Tibial nerve (tissue), 4 donors: ENCODE measurements around the gene AFG1L.

Experiments used
- CTCF ChIP-seq, 5 experiments: fragments of 200-600 bp in 3 of 5; fragments of 450-650 bp in 2 of 5; sonication (generic) in 3 of 5; IDR thresholded peaks; one replicate each; pipeline ENCODE4 v1.5.1; 2016 to 2019; ENCODE audit warnings: antibody characterized with exemption in 5 of 5, mild to moderate bottlenecking in 3 of 5, moderate library complexity in 2 of 5
- EP300 ChIP-seq, 2 donors: sonication (generic); formaldehyde crosslinking; IDR thresholded peaks; one replicate each; pipeline ENCODE4 v1.6.1; 2017; ENCODE audit warnings: antibody characterized with exemption in 2 of 2, mild to moderate bottlenecking in 1 of 2
- POLR2A ChIP-seq, 2 donors: fragments of 450-650 bp; IDR thresholded peaks; one replicate each; pipeline ENCODE4 v1.6.1; 2017; ENCODE audit warnings: antibody characterized with exemption in 2 of 2, mild to moderate bottlenecking in 2 of 2, moderate library complexity in 2 of 2

- no peak for TF ChIP-seq CTCF (IDR thresholded peaks at IDR 0.05)
- no peak for TF ChIP-seq POLR2A (IDR thresholded peaks at IDR 0.05)
- no peak for TF ChIP-seq EP300 (IDR thresholded peaks at IDR 0.05)
These were observed 228.8 kb downstream of the AFG1L start for GRCh38 chr6:108523697-108524096.
